Activated CD4-positive, CD25-positive, alpha-beta regulatory T cell treated with anti-CD3 and anti-CD28 coated beads, Interleukin-2, amount 50 U/mL, for 72 hours (primary cell): Measurements from ENCODE around the gene S100A16.

Source experiments
- DNase-seq: peaks from one replicate; pipeline ENCODE4 v3.0.0; 2021

The S100A16 gene

DNA sequence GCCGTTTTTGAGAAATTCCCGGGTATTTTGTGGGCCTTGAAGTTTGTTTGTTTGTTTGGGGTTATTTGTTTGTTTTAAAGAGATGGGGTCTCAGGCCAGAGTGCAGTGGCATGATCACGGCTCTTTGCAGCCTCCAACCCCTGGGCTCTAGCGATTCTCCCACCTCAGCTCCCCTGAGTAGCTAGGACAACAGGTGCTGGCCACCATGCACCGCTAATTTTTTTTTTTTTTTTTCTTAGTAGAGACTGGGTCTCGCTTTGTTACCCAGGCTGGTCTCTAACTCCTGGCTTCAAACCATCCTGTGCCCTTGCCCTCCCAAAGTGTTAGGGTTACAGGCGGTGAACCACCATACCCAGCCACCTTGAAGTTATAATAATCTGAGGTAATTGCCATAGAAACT is 22.9 kb upstream of the S100A16 start:
- no peak for DNase-seq

DNA sequence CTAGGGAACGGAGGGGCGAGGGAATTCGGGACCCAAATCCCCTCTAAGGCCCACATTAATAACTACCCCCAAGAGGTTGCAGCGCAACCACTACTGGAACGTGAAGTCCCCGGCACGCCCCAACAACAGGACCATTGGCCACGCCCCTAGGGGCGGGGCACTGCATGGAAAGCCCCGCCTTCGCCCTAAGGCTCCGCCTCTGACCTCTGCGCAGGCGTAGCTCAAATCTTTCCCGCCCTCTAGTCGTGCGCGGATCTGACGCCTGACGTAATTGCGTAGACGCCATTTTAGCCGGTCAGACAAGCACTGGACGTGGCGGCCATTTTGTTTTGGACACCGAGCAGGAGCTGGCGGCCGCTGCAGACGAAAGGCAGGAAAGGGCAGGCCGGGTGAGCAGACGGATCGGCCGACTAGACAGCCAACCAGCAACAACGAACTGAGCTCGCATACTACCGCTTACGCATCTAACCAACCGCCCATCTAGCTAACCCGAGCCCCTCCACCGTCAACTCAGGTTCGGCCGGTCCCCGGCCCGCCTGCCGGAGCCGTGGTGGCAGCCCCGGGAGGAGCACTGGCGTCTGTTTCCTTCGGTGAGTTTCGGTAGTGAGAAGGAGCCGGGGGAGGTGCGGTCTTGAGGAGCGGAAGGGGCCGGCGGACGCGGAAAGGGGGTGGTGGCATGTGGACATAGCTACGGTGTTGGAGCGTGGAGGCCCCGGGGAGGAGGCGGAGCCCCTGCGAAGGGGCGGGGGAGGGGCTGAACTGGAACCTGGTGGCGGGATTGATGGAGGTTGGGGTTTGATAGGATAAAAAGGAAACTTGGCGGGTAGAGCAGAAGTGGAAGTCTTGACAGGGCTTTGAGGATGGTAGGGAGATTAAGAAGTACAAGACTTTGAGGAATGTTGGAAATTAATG is 21.1 kb upstream of the S100A16 start, which contains the start of gene CHTOP:
TSS of gene CHTOP (plus strand) at position 313 of the 912 bp plus-strand sequence. CDS start 2,523 bp downstream, outside the sequence.
- DNase-seq = peak; percentile 98

DNA sequence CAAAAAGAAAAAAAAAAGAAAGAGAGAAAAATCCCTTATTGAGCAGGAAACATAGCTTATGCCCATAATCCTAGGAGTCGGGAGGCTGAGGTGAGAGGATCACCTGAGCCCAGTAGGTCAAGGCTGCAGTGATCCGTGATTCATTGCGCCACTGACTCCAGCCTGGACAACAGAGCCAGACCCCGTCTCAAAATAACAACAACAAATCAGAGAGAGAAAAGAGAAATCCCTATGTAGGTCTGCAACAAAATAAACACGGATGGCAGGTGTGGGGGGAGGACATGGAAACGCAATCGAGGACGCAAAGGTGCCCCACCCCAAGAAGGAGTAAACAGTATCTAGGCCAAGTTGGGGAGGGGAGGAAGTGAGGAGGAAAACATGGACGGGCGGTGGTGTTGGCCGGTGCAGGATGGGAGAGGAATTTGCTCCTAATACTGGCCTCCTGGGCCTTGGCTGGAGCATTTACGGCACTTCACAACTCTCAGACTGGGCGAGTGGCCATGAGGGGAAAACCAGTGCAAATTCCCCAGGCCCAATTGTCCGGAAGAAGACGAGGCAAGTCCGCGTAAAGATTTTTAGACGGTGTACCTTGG is 20.3 kb upstream of the S100A16 start:
- no peak for DNase-seq

DNA sequence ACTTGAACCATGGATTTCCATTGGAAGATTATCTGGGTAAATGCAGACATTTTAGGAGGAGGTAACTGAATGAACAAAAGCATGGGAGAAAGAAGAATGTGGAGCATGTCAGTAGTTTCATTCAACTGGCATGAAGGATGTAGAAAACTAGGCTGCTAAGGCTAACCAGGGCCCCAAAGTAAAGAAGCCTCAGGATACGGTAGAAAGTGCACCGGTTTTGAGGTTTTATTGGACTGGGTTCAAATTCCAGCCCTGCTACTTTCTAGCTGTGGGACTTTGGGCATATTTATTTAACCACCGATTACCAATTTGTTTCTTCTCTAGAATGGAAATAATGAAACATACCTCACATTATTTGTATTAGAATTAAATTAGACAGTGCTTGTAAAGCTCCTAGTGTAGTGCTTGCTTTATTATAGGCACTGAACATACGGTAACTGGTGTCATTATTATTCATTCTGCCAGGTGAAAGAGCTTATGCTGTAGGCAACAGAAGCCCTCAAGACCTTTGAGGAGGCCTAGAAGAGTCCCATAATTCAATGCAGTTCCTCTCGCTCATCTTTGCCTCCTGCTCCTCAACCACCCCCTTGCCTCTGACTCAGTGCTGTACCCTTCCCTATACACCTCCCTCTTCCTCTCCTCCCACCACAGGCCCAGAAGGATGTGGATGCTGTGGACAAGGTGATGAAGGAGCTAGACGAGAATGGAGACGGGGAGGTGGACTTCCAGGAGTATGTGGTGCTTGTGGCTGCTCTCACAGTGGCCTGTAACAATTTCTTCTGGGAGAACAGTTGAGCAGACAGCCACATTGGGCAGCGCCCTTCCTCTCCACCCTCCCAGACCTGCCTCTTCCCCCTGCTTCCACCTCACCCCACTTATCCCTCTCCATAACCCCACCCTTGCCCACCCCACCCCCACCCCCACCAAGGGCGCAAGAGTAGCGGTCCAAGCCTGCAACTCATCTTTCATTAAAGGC is 18.4 kb upstream of the S100A16 start:
- no peak for DNase-seq

DNA sequence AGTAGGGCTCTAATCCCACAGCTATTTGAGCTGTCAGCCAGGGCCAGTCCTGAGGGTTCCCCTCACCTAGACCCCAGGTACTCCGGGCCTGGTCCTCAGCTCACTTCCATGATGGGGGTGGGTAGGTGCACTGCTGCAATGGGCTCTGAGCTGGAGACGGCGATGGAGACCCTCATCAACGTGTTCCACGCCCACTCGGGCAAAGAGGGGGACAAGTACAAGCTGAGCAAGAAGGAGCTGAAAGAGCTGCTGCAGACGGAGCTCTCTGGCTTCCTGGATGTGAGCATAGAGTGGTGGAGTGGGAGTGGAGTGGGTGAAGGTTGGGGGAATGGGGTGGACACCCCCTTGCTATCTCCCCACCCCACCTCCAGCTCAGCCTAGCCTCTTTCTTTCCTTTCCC is 17.4 kb upstream of the S100A16 start:
- DNase-seq = no peak

DNA sequence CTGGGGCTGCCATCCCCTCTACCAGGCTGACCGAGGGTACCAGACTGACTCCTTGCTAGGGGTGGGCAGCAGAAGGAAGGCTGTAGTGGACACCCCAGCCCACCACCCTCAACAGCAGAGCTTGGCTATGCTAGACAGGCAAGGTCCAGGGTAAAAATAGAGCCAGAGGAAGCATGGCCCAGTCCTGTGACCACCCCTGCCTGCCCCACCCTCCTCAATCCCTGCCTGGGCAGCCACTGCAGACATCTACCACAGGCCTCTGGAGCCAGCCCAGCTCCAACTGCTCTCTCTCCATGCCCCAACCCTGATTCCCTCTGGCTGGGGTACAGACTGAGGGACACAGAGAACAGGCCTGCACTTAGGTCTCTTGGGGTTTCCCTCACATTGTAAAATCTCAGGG is 17.0 kb upstream of the S100A16 start:
- no peak for DNase-seq

DNA sequence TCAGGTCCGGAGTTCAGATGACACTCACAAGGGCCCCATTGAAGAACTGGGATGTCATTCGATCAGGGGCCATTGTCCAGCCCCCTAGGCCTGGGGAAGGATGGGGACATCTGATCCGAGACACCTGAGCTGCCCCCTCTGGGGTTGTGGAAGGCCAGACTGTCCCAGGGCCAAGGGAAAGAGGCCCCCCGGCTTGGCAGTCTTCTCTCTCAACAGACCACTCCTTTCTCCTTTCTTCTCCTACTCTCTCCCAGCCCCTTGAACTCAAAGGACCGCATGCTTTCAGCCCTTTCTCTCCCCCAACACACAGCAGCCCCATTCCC is 16.4 kb upstream of the S100A16 start:
- DNase-seq = no peak

DNA sequence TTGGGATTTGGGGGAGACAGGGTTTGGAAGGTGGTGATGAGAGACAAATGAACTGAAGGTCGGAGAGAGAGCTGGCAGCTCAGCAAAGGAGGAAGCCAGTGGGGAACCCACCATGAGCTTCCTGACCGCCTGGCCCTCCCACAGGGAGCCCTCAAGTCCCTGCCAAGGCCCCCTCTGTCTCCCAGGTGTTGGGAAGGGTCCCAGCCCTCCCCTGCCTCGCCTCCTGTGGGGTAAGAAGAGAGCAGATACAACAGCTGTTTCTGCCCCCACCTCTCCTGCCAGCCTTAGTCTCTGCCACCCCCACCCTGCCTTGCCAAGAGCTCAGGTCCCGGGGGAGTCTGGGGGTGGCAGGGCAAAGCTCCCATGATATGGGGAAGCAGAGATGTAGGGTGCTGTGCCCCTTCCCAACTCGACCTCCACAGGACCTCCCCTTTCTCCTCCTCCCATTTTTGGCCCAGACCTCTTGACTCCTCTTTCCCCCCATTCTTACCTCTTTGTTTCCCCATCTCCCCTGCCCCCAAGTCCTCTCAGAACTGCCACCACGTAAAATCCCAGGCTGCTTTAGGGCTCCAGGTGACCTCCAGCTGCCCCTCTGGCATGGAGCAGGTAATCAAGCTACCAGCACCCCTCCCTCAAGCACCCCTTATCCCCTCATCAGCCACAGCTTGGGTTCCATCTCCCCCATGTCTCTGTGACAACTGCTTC is 15.9 kb upstream of the S100A16 start:
- no peak for DNase-seq

DNA sequence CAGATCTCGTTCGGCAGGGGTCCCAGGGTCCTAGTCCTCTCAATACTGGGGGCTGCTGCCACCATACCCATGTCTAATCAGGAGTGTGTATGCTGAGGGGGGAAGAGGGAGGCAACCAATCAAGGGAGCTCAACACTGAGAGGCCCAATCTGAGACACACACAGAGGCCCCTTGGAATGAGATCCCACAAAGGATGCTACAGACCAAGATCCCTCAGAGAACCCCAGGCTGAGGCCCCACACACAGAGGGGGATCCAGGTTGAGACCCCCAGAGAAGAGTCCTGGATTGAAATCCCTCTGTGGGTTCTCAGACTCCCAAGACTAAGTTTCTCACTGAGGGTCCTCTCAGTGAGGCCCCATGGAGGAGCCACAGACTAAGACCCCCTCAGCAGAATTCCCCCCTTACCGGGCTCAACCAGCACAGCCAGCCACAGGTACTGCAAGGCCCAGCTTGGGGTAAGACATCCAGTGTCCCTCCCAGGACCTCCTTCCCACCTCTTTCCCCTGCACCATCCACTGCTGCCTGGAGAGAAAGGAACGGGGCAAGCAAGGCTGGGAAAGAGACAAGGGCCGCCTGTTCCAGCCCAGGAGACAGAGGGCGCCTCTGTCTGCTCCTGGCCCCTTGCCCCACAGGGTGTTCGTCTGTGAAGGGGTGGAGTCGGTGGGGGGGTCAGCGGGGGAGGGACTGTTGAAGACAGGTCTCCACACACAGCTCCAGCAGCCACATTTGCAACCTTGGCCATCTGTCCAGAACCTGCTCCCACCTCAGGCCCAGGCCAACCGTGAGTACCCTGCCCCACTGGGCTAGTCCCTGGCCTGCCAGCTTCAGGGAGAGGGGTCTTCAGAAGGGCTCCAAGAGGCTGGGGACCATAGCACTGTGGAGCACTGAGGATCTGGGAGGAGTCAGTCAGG is 15.0 kb upstream of the S100A16 start, which contains the start of gene S100A1:
TSS of gene S100A1 (plus strand) at position 720 of the 912 bp plus-strand sequence. CDS start 2,088 bp downstream, outside the sequence.
- no peak for DNase-seq

DNA sequence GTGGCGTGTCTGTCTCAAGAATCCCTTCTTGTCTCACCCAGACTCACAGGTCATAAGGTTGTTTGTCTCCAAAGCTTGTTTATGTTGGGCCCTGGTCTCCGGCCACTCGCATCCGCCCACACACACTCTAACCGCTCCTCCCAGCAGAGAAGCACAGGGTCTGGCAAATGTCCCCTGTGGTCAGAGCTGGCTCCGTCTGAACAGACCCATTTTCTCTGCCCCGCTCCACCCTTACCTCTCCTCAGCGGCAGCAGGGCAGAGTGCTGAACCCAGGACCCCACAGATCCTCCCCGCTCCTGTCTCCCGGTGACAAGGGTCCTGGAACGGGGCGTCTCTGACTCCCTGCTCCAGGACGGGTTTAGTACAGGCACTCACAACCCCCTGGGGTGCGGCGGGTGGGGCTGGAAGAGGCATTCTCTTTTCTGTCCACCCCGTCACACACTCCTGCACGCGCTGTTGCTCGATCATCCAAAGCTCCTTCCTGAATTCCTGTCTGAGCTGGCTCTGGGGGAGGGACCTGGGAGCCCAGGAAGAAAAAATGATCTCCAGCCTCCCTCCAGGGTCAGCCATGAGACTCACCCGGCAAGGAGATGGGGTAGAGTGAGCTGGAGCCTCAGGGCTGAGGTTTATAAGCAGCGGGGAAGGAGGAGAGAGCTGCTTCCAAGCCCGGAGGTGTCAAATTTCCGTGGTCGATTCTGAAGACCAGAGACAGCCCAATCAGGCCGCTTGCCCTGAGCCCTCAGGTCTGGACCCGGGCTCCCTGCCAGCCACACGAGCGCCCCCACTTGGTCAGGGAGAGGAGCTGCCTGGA is 14.2 kb upstream of the S100A16 start, which contains the start of gene S100A13:
TSS of gene S100A13 (minus strand) at position 602 of the 811 bp plus-strand sequence. CDS start 1,033 bp downstream, outside the sequence.
- no peak for DNase-seq

DNA sequence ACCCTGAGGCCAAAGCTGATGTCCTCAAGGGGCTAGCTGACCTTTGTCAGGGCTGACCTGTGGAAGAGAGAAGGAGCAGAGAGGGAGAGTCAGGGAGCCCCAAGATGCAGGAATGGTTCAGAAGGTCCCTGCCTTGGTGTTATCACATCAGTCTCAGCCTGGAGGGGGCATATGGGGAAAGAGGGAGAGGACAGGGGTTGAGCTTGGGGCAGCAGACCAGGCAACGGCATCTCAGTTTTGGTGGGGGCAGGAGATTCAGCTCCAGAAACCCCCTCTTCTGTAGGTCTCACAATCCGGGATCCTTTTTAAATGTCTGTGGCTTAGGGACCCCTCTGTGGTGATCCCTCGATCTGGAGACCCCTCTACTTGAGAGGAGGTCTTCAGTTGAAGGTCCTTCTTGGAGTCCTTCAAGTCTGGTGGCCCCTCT is 13.6 kb upstream of the S100A16 start:
- DNase-seq = no peak

DNA sequence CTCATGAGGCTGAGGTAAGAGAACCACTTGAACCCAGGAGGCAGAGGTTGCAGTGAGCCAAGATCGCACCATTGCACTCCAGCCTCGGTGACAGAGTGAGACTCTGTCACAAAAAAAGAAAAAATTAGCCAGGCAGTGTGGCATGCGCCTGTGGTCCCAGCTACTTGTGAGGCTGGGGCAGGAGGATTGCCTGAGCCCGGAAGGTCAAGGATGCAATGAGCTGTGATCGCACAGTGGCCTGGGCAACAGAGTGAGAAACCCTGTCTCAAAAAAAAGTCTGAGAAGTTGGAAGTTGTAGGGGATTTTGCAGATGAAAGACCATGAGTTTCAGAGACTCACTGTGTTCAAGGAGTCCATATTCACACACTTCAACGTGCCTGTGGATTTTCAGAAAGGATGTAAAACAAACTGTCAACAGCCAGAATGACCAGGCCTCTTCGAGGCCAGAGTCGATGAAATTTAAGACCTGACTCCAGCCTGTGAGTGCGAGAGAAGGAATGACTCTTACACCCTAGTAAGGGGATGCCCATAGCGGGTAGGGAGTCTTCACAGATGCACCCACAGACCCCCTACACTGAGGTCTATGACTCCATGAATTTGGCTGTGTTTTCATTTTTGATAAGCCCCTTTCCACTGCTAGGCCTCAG is 12.2 kb upstream of the S100A16 start:
- DNase-seq = no peak

DNA sequence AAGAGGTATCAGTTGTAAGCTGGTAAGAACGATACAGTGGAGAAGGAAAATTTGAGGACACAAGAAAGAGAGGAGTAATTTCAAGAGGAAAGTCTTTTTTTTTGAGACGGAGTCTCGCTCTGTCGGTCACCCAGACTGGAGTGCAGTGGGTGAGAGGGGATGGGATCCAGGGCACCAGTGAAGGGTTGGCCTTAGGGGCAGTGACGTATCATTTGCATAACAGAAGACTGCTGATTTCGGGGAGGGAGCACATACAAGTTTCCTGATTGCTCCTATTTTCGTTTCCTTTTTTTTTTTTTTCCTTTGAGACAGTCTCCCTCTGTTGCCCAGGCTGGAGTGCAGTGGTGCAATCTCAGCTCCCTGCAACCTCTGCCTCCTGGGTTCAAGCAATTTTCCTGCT is 10.2 kb upstream of the S100A16 start:
- DNase-seq = no peak

DNA sequence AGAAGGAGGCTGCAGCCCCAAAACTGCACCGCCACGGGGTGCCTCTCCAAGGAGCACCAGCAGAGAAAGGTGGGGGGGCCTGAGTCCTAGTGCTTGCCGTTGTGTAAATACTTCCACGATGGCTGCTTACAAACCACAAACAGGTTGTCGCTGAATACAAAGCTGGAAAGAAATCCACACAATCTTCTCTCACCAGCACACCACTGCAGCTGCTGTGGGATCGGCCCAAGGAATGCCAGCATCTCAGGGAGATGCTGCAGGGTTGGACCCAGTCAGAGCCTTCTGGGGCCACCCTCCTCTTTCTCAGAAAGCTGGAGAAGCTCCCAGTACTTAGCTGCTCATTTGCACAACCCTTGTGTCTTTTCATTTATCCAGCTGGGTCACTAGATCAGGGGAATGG is 6.2 kb upstream of the S100A16 start:
- DNase-seq = no peak

DNA sequence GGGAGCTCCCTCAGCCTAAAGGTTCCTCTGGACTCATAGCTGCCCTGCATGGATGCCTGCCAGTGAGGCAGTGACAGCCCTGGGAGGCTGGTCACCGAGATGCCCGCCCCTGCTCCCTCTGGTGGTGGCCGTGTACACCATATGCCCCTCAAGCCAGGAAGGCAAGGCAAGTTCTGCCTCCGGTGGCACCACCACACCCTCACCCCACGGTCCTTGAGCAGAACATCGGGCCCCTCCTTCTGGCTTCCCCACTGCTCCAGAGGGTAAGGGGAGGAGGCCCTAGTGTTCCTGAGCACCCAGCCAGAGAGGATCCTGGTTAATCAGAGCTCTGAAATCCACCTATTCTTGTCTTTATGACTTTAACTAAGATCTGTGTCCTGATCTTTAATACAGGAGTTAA is 4.7 kb upstream of the S100A16 start:
- peak; percentile 58 for DNase-seq

DNA sequence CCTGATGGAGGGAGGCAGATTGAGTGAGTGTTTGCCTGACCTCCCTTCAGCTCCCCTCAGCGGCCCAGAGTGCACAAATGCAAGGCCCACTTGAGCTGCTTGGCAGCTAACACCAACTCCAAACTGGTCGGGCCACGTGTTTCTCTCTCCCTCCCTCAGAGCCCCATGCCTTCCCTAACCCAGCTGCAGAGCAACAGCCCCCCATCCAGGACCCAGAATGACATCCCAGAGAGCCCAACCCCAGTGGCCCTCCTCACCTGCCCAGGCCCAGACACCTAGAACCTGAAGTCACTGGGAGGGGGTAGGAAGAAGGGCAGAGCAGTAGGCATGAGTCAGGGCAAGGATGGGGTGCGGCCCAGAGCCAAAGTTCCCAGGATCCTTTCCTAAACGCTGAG is 4.0 kb upstream of the S100A16 start:
- no peak for DNase-seq

DNA sequence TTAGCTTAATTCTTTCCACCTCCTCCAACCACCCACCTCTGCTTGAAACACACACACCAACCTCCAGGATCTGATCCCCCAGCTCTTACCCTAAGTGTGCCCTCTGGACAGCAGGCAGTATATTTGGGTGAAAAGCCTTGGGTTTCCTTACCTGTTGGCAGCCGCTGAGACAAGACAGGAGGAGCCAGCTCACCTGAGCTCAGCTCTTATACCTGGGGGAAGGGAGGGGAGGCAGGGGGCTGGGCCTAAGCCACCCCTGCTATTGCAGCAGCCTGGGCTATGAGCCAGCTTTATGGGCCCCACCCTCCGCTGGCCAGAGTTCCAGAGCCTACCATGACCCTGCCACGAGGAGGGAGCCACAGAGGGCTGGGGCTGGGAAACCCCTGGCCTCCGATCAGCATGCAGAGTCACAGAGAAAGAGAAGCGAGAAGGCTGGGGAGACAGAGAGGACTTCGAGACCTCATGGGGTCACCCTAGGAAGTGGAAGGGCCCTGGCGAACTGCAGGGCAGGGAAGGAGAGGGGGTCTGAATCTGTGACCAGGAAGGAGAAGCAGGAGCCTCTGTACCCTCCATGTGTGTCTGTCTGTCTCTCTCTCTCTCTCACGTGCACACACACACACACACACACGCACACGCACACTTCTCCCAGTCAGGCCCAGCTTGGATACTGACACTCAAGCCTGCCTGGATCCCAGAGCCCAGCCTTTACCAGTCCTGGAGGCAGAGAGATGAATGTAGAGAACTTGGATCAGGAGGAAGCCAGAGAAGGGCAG is 3.4 kb upstream of the S100A16 start, which contains the start of gene S100A14:
TSS of gene S100A14 (minus strand) at position 182 of the 773 bp plus-strand sequence. CDS start 467 bp downstream, outside the sequence.
- no peak for DNase-seq

DNA sequence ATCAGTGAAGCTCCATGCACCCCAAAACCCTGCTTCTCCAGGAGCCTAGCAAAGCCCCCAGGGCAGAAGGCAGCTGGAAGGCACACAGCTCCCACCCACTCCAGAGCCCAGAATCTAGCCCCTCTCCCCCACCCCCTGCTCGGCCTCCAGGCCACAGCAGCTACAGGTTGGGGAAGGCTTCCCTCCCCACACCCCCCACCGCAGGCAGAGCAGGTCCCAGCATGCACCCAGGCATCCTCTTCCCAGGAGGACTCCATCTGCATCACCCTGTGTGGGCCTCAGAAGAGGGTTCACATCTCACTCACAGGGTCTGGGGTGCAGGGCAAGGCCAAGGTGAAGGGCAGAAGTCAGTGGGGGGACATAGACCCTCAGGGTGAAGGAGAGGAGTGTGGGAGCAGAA is 2.5 kb upstream of the S100A16 start:
- no peak for DNase-seq

DNA sequence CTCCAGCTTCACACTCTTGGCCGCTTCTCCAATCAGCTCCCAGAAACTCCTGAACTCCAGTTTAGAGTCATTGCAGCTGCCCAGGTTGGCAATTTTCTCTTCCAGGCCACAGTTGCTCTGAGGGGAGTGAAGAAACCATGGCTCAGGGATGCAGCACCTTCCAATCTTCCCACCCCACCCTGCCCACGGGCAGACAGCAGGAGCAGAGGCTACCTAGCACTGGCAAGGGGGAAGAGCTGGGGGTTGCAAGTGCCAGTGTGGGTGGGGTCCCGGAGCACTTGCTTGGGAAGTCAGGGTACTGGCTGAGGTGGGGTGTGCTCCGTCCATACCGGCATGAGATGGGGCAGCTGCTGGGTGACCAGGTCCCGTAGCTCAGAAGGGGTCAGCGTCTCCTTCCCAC is 2.0 kb upstream of the S100A16 start:
- DNase-seq = no peak
